Activated T-helper 17 cell treated with anti-CD3 and anti-CD28 coated beads, Interleukin-2, amount 50 U/mL, for 72 hours (primary cell): Measurements from ENCODE around the gene PRCD. TPM values are rescaled to one million over a fixed set of nuclear protein-coding genes. Genes with fewer than 3 reads are reported as not detected.

Experiments
- ATAC-seq: fragments of 150-1000 bp; cut with Tn5 transposase; replicated peaks from 2 replicates; pipeline ENCODE4 v1.10.0; 2021; ENCODE audit warnings: mild to moderate bottlenecking, moderate library complexity
- H3K27ac Mint-ChIP-seq: one replicate; pipeline ENCODE4 v1.8.0; 2022; ENCODE audit warnings: mixed read lengths
- H3K27me3 Mint-ChIP-seq: one replicate; pipeline ENCODE4 v1.8.0; 2022; ENCODE audit warnings: mixed read lengths
- H3K36me3 Mint-ChIP-seq: one replicate; pipeline ENCODE4 v1.8.0; 2022; ENCODE audit warnings: low read depth, mild to moderate bottlenecking, mixed read lengths
- H3K4me1 Mint-ChIP-seq: one replicate; pipeline ENCODE4 v1.8.0; 2022; ENCODE audit warnings: mixed read lengths
- H3K4me3 Mint-ChIP-seq: one replicate; pipeline ENCODE4 v1.8.0; 2022; ENCODE audit warnings: mild to moderate bottlenecking, mixed read lengths
- H3K9me3 Mint-ChIP-seq: one replicate; pipeline ENCODE4 v1.8.0; 2022; ENCODE audit warnings: mixed read lengths
- total RNA-seq, 2 donors: library from RNA; stranded (reverse); gene quantifications; one replicate each; pipeline ENCODE4 v1.2.3, GENCODE V29; 2022

The PRCD gene, protein sequence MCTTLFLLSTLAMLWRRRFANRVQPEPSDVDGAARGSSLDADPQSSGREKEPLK
- total RNA-seq: not detected

DNA sequence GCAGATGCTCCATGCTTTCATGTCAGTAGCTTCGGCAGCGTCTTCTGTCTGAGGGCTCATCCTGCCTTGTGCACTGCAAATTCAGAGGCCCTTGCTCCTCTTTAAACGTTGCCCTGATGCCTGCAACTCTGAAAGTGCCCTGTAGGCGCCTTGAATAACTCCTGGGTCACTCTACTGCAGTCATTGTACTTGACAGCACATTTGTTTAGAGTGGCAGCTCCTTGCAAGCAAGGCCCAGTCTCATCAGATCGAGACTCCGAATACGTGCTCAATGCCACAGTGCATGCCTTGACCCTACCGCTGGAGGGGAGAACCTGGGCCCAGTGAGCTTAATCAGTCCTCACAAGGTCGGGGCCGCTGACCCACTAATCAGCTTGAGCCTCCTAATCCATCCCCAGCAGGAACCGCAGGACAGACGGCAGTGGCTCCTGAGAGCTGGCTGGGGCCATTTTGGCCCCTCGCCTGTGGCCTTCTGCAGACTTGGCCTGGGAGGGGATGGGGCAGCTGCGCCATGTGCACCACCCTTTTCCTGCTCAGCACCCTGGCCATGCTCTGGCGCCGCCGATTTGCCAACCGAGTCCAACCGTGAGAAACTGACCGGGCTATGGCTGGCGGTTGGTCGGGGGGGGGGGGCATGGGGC lies at the start of gene PRCD:
TSS of gene PRCD (plus strand) at position 414 of the 641 bp plus-strand sequence. CDS start at position 512, 98 bp downstream.
- Mint-ChIP-seq H3K4me1 (no peaks in the 10 kb centered on the region), H3K27ac (no peak within 1 kb of the TSS), H3K9me3 (no peaks in the 10 kb centered on the region), H3K27me3 (peaks cover 28% of the 10 kb centered on the region), H3K36me3 (no peaks in the 10 kb centered on the region), H3K4me3 (peak within 1 kb of the TSS; percentile 20)
- ATAC-seq: no peak

DNA sequence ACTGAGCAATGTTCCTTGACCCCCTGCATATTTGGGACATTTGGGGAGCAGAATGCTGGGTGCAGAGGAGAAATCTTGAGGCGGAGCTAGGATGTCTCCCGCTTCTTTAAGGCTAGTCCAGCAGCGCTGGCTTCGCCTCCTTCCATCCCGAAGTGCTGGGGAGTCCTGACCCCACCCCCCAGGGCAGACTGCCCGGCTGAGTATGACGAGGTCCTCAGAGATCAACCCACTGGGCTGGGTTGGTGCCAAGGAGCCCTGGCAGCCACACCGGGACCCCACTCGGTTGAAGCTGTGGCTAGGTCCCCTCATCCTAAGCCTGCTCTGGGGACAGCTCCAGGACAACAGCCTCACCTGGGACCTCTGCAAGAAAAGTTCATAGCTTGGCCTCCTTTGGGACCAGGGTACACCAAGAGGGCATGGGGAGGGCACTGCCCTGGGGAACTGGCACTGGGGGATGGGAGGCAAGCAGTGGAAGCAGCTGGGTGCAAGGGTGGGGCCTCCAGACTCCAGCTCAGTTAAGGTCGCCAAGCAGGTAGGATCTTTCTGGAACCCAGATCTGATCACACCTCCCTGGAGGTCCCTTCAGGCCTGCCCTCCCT lies 49.6 kb upstream of the PRCD start:
- ATAC-seq: no peak
- H3K9me3 Mint-ChIP-seq: no peaks in the 10 kb centered on the region
- H3K27me3 Mint-ChIP-seq: no peaks in the 10 kb centered on the region
- peak overlapping the region; percentile 41 for H3K27ac Mint-ChIP-seq
- peaks cover 15% of the 10 kb centered on the region for H3K4me1 Mint-ChIP-seq
- no peak overlapping the region for H3K4me3 Mint-ChIP-seq
- H3K36me3 Mint-ChIP-seq: peaks cover 21% of the 10 kb centered on the region

DNA sequence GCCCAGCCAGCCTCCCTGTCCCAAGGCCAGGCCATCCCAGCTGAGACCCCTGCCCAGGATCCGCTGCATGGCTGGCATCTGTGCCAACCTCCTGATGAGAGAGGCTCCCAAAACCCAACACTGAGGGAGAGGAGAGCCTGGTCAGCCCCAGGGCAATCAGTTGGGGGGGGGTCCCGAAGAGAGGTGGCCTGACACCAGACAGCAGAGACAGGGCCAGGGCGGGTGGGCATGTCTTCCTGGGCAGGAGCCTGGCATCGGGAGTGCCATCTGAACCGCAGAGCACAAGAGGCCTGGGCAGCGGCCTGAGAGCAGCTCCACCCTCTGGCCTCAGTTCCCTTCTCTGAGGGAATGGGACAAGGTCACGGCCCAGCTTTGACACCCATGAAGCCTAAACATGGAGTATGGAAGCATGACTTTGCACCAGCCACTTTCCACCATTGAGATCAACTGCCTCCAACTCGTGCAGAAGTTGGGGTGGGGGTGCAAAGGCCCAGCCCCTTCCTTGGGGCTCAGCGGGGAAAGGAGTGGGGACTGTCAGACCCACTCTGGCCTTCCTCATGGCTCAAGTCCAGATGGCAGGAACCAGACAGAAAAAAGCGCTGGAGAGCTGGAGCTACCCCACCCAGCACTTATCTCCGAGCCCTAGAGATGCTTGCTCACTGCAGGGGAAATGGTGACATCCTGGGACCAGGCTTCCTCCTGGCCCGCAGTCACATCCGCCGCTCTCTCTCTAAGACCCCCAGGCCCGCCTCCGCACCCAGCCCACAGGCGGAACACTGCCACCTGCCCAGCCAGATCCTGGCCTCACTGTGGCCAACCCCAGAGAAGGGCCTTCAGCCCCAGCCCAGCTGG lies 48.3 kb upstream of the PRCD start:
- H3K27me3 Mint-ChIP-seq: no peaks in the 10 kb centered on the region
- peak overlapping the region; percentile 98 for H3K27ac Mint-ChIP-seq
- H3K36me3 Mint-ChIP-seq: peaks cover 15% of the 10 kb centered on the region
- peak overlapping the region; percentile 92 for H3K4me3 Mint-ChIP-seq
- H3K4me1 Mint-ChIP-seq: peaks cover 15% of the 10 kb centered on the region
- no peaks in the 10 kb centered on the region for H3K9me3 Mint-ChIP-seq
- no peak for ATAC-seq

DNA sequence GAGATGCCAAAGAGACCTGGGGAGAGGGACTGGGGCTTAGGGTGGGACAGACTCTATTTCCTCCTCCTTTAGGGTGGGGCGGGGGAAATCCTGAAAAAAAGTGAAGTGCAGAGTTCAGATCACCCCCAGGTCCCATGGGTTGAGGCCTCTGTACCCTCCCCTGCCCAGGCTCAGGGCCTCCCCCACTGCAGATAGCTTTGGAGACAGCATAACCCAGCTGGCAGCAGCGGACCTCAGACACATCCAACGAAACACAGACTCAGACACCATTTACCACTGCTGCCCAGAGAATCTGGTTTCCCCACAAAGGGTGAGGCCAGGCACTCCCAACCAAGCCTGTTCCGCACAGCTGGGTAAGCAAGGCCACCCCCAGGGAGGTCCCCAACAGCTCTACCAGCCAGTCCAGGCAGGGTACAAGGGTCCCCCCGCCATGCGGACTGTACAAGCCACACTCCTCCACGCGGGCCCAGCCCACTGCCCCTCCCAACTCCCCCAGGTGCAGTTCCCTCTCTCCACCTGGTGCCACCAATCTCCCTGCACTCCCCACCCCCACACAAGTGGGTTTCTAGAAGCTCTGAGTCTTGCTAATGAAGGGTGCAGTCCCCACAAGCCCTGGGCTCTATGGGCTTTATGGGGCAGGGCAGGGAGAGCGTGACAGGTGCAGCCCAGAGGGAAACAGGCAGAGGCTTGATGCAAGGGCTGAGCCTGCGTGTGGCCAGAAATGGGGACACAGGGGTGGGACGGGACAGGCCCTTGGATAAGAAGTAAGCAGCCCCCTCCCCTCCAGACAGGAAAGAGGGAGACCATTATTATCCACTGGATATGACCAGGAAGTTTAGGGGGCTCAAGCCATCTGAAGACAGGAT lies 47.5 kb upstream of the PRCD start:
- peaks cover 13% of the 10 kb centered on the region for H3K36me3 Mint-ChIP-seq
- no peaks in the 10 kb centered on the region for H3K9me3 Mint-ChIP-seq
- peak overlapping the region; percentile 92 for H3K4me3 Mint-ChIP-seq
- H3K27ac Mint-ChIP-seq: peak overlapping the region; percentile 98
- H3K4me1 Mint-ChIP-seq: peaks cover 17% of the 10 kb centered on the region
- peak; percentile 46 for ATAC-seq
- H3K27me3 Mint-ChIP-seq: no peaks in the 10 kb centered on the region

DNA sequence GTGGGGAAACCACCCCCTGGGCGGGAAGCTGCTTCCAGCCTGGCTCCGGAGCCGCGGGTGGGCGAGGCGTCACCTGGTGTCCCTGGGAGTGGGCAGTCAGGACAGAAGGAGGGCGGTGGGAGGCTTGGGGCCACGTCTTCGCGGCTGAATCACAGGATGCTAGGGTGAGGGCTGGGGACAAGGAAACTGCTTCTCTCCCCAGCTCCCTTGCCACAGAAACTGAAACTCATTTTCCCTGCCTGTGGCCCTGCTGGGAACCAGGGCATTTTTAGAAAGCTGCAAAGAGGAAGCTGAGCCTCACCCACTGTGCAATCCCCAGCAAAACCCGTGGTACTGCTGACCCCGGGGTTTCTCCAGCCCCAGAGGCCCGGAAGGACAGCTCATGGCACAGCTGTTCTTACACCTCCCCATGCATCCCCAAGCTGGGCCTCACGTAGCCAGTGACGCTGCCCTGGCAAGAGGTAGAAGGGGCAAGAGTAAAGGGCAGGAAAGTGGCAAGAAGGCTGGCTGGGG lies 46.8 kb upstream of the PRCD start:
- Mint-ChIP-seq H3K4me3 (peak overlapping the region; percentile 92), H3K4me1 (peaks cover 20% of the 10 kb centered on the region), H3K27ac (peak overlapping the region; percentile 98), H3K9me3 (no peaks in the 10 kb centered on the region), H3K27me3 (no peaks in the 10 kb centered on the region), H3K36me3 (peaks cover 13% of the 10 kb centered on the region)
- ATAC-seq: peak; percentile 88

DNA sequence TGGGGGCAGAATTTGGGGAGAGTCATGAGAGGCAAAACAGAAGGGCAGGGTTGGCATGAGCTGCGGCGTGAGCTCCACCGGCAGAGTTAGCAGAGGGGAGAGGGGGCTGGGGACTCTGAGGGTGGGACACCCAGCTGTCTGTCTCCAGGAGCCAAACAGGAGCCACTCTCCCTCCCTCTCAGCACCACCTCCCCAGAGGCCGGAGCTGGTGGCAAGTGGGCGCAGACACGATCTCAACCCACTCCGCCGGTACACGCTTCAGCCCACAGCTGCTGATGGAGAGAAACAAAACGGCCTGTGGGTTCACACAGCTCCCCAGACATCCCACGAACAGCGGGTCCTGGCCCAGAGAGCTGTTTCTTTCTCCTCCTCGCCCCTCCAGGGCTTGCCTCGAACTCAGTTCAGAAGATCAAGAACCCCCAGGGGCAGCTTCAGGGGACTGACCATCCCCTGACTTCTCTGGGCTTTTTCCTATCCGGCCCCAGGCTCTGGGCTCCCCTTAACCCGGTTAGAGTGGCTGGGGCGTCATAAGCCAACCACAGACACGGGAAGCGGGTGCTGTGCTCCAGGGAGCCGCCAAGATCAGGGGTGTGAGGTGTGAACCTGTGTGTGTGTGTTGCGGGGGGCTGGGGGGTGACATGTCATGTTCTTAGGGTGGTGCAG lies 46.2 kb upstream of the PRCD start:
- Mint-ChIP-seq H3K27me3 (no peaks in the 10 kb centered on the region), H3K27ac (peak overlapping the region; percentile 98)

DNA sequence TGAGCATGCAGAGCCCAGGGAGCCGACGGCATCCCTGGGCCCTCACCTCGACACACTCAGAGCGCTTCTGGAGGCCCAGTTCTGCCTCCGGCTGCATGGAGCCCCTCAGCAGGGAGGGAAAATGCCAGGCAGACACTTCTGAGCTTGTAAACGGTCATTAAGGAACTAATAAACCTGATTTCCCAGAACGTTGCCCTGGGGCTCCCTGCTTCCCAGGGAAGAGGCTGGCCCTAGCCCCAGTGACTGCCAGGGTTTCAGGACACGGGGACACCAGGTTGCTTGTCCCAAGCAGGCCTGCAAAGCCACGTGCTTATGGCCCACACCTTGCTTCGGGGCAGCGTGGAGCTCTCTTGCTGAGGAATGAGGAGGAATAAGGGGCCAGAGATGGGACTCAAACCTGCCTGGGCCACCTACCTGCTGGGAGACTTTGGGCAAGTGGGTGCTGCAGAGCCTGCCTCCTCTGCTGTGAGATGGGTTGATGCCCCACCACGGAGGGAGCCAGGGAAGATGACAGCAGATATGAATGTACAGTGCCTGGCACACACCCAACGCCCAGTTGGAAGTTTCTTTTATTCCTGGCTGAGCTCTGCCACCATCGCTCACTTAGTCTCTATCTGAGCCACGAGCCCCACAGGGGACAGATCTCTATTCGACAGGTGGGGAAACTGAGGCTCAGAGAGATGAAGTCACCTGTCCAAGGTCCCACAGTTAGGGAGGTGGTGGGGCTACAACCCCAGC lies 44.0 kb upstream of the PRCD start:
- H3K27me3 Mint-ChIP-seq: no peaks in the 10 kb centered on the region
- no peak overlapping the region for H3K27ac Mint-ChIP-seq
- peaks cover 24% of the 10 kb centered on the region for H3K4me1 Mint-ChIP-seq
- ATAC-seq: no peak
- no peaks in the 10 kb centered on the region for H3K9me3 Mint-ChIP-seq
- peaks cover 12% of the 10 kb centered on the region for H3K36me3 Mint-ChIP-seq
- no peak overlapping the region for H3K4me3 Mint-ChIP-seq

More for the DNA sequence above, 46.2 kb upstream of the PRCD start:
- H3K9me3 Mint-ChIP-seq: no peaks in the 10 kb centered on the region
- peaks cover 20% of the 10 kb centered on the region for H3K4me1 Mint-ChIP-seq
- ATAC-seq: peak; percentile 12
- H3K4me3 Mint-ChIP-seq: peak overlapping the region; percentile 92
- peaks cover 12% of the 10 kb centered on the region for H3K36me3 Mint-ChIP-seq

DNA sequence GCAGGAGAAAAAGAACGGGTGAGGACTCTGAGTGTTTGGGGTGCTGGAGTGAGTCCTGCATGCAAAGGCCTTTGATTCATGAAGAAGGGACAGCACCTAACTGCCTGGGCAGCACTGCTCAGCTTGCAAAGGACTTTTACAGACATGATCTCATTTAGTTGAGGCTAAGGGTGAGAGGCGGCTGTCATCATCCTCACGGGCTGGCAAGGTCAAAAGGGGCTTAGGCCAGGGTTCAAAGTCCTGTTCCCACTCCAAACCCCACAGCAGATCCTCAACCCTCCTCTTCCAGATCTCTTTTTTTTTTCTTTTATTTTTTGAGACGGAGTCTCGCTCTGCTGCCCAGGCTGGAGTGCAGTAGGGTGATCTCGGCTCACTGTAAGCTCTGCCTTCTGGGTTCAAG lies 43.4 kb upstream of the PRCD start:
- Mint-ChIP-seq H3K27me3 (no peaks in the 10 kb centered on the region), H3K27ac (no peak overlapping the region), H3K36me3 (peaks cover 12% of the 10 kb centered on the region), H3K4me3 (no peak overlapping the region), H3K9me3 (no peaks in the 10 kb centered on the region), H3K4me1 (peaks cover 24% of the 10 kb centered on the region)
- peak; percentile 13 for ATAC-seq

DNA sequence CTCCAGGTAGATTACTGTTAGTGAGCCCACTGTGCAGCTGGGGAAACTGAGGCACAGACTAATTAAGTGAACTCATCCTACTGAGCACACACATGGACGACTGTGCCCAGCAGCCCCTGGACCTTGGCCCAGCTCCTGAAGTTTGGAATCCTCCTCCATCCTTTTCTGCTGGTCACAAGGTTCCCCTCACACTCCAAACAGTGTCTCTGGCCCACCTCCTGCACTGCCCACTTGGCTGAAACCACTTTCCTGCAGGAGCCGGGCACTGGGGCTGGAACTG lies 42.2 kb upstream of the PRCD start:
- H3K27ac Mint-ChIP-seq: peak overlapping the region; percentile 38
- H3K9me3 Mint-ChIP-seq: no peaks in the 10 kb centered on the region
- no peaks in the 10 kb centered on the region for H3K27me3 Mint-ChIP-seq
- H3K36me3 Mint-ChIP-seq: peaks cover 12% of the 10 kb centered on the region
- peaks cover 19% of the 10 kb centered on the region for H3K4me1 Mint-ChIP-seq
- H3K4me3 Mint-ChIP-seq: peak overlapping the region; percentile 15
- ATAC-seq: no peak

DNA sequence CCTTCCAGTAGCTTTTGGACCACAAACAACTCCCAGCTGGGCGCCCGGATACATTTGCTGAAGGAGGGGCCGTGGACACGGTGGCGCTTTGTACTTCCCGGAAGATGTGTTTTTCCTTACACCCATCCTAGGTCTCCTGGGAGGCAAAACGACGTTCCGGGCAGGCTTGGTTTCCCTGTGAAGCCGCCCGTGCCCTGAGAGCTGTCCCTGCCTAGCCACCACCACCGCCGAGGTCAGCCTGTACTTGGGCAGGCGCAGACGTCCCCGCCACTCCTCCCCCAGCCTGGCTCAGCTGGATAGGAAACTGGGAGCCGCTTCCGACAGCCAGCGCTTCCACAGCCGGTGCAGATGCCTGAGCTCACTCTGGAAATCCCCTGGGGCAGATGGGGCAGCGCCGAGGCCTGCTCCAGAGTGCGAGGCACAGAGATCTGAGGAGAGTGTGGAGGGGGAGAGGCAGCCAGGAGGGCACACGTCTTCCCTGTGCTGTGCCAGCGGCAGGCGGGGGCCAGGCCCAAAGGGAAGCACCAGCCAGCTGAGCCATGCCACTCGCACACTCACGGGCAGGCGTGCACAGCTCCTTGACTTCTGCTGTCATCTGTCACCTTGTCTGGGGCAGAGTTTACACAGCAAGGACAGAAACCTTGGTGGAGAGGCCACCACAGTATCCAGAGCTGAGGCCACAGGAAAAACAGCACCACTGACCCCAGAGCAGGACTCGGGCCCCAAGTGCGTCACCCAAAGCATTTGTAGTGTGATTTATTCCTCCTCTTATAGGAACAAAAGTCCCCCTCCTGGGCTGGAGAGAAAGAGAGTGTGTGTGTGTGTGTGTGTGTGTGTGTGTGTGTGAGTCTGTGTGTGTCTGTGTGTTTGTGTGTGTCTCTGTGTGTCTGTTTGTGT lies 41.6 kb upstream of the PRCD start:
- no peak for ATAC-seq
- Mint-ChIP-seq H3K27ac (no peak overlapping the region), H3K4me1 (peaks cover 13% of the 10 kb centered on the region), H3K9me3 (no peaks in the 10 kb centered on the region), H3K4me3 (peak overlapping the region; percentile 78), H3K27me3 (no peaks in the 10 kb centered on the region), H3K36me3 (peaks cover 9% of the 10 kb centered on the region)

DNA sequence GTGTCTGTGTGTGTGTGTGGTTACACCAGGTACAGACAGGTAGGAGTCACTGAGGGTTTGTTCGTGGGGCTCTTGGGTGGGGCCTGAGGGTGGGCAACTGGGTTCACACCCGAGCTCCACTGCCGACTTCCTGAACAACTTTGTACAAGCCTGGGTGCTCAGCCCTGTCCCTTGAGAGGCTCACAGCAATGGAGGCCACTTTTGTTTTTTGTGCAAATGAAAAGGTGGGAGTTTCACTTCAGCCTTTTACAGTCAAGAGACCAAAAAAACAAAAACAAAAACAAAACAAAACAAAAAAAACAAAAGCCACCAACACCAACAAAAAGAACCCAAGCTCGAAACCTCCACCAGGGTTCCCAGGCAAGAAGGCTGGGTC lies 41.0 kb upstream of the PRCD start:
- Mint-ChIP-seq H3K36me3 (peaks cover 7% of the 10 kb centered on the region), H3K4me3 (peak overlapping the region; percentile 78), H3K27me3 (no peaks in the 10 kb centered on the region), H3K9me3 (no peaks in the 10 kb centered on the region), H3K4me1 (peaks cover 9% of the 10 kb centered on the region), H3K27ac (peak overlapping the region; percentile 17)
- no peak for ATAC-seq

DNA sequence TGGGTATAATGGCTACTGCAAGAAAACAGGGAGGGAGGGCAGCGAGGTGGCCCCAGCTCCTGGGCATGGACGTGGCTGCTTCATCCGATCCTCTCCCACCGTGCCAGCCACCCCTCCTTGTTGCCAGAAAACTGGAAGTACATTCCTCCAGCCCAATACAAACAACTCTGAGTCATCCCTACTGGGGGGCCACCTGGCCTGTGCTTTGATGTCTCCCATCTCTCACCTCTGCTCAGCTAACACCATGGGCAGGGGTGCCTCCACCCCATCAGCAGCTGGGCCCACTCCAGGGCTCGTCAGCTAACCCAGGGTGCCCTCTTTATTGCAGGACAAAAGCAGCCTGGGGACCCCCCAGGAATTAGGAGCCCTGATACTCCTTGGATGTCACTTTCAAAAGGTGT lies 40.6 kb upstream of the PRCD start:
- Mint-ChIP-seq H3K4me3 (peak overlapping the region; percentile 78), H3K27me3 (no peaks in the 10 kb centered on the region), H3K27ac (peak overlapping the region; percentile 17), H3K4me1 (peaks cover 9% of the 10 kb centered on the region), H3K36me3 (peaks cover 7% of the 10 kb centered on the region), H3K9me3 (no peaks in the 10 kb centered on the region)
- no peak for ATAC-seq
